Measurements from ENCODE around the gene CADPS2.

Gene CADPS2

GRCh38 chr7:122269241-122269640 lies 617.0 kb downstream of the CADPS2 start:
- no peaks in the 10 kb centered on the region for H3F3A ChIP-seq (ENCODE audit: insufficient read depth, low read length)
- no peaks in the 10 kb centered on the region for H3K9me3 ChIP-seq (ENCODE audit: low read length)
- H3K79me2 ChIP-seq (ENCODE audit: insufficient read depth, low read length), result no peaks in the 10 kb centered on the region
- H4K20me1 ChIP-seq (ENCODE audit: insufficient read depth, low read length), result no peaks in the 10 kb centered on the region
- H3K4me1 ChIP-seq (ENCODE audit: insufficient read depth, low read length, severe bottlenecking), result no peaks in the 10 kb centered on the region
- no peaks in the 10 kb centered on the region for H3K9me2 ChIP-seq (ENCODE audit: low read depth, low read length)
- TF ChIP-seq CTCF (IDR thresholded peaks at IDR 0.05; ENCODE audit: low read length) (no peak), EZH2 (IDR thresholded peaks at IDR 0.05; ENCODE audit: borderline replicate concordance, low read length) (no peak)
- H3K27me3 ChIP-seq (ENCODE audit: insufficient read depth, low read length), result no peaks in the 10 kb centered on the region
- H3K4me3 ChIP-seq (ENCODE audit: low read depth, low read length, poor library complexity, severe bottlenecking), result no peak overlapping the region
- no peak overlapping the region for H3K4me2 ChIP-seq (ENCODE audit: low read length)
- no peaks in the 10 kb centered on the region for H3K36me3 ChIP-seq (ENCODE audit: insufficient read depth, low read length)
- H3K27ac ChIP-seq (ENCODE audit: low read depth, low read length, poor library complexity, severe bottlenecking), result no peak overlapping the region
- H2AFZ ChIP-seq (ENCODE audit: low read length), result no peak overlapping the region
- no peak overlapping the region for H3K9ac ChIP-seq (ENCODE audit: low read length)
